Liver (tissue), 9 donors: Measurements from ENCODE around the gene MAP3K21. TPM values are rescaled to one million over a fixed set of nuclear protein-coding genes. Genes with fewer than 3 reads are reported as not detected.

Experiments used
- DNase-seq: peaks from one replicate; pipeline ENCODE4 v3.0.0-alpha.2; 2017; ENCODE audit warnings: low spot score
- H3K27ac ChIP-seq, 2 donors: one replicate each; pipeline ENCODE4 v1.7.0; 2013; ENCODE audit warnings: inconsistent platforms in 2 of 2, low read length in 2 of 2, control low read depth in 1 of 2, low read depth in 1 of 2, mild to moderate bottlenecking in 1 of 2
- H3K27me3 ChIP-seq, 4 donors: one replicate each; pipeline versions ENCODE4 v1.6.1 to v1.7.0; 2013; ENCODE audit warnings: low read length in 3 of 4, inconsistent platforms in 1 of 4, mild to moderate bottlenecking in 1 of 4, moderate library complexity in 1 of 4; ENCODE audit not compliant: control insufficient read depth in 4 of 4, insufficient read depth in 4 of 4
- H3K36me3 ChIP-seq, 4 donors: one replicate each; pipeline versions ENCODE4 v1.6.1 to v1.7.0; 2013; ENCODE audit warnings: low read length in 3 of 4, mild to moderate bottlenecking in 3 of 4, low read depth in 1 of 4, moderate library complexity in 1 of 4; ENCODE audit not compliant: control insufficient read depth in 4 of 4, insufficient read depth in 3 of 4
- H3K4me1 ChIP-seq, 4 donors: one replicate each; pipeline versions ENCODE4 v1.6.1 to v1.7.0; 2013; ENCODE audit warnings: low read length in 3 of 4, mild to moderate bottlenecking in 3 of 4, moderate library complexity in 1 of 4; ENCODE audit not compliant: control insufficient read depth in 4 of 4, insufficient read depth in 4 of 4
- H3K4me3 ChIP-seq, 3 donors: one replicate each; pipeline versions ENCODE4 v1.6.1 to v1.7.0; 2013; ENCODE audit warnings: low read length in 3 of 3, control low read depth in 1 of 3, low read depth in 1 of 3, mild to moderate bottlenecking in 1 of 3
- H3K9ac ChIP-seq, 2 donors: one replicate each; pipeline ENCODE4 v1.7.0; 2013; ENCODE audit warnings: low read length in 2 of 2, mild to moderate bottlenecking in 2 of 2, moderate library complexity in 2 of 2, control low read depth in 1 of 2, low read depth in 1 of 2
- H3K9me3 ChIP-seq, 4 donors: one replicate each; pipeline versions ENCODE4 v1.6.1 to v1.7.0; 2013; ENCODE audit warnings: low read length in 3 of 4; ENCODE audit not compliant: control insufficient read depth in 4 of 4
- ATF3 ChIP-seq: IDR thresholded peaks from 2 replicates; pipeline ENCODE4 v1.6.1; 2016; ENCODE audit warnings: antibody characterized with exemption
- CTCF ChIP-seq: fragments of 150-350 bp; IDR thresholded peaks from 2 replicates; pipeline ENCODE4 v1.5.1; 2017; ENCODE audit warnings: improper control_type of control experiment, low read depth, low read length; ENCODE audit not compliant: missing input control
- EGR1 ChIP-seq, 2 donors: IDR thresholded peaks; 2 replicates each; pipeline ENCODE4 v1.6.1; 2016 to 2018; ENCODE audit warnings: antibody characterized with exemption in 2 of 2, low read depth in 2 of 2
- FOXA1 ChIP-seq: IDR thresholded peaks from 2 replicates; pipeline ENCODE4 v1.6.1; 2016; ENCODE audit warnings: antibody characterized with exemption
- FOXA2 ChIP-seq: IDR thresholded peaks from 2 replicates; pipeline ENCODE4 v1.6.1; 2016; ENCODE audit warnings: antibody characterized with exemption
- GABPA ChIP-seq, 2 donors: IDR thresholded peaks in 1 of 2; conservative IDR thresholded peaks in 1 of 2; 2 replicates each; pipeline ENCODE4 v1.6.1; 2016; ENCODE audit warnings: antibody characterized with exemption in 2 of 2, mild to moderate bottlenecking in 1 of 2, moderate library complexity in 1 of 2
- HNF4A ChIP-seq, 2 donors: conservative IDR thresholded peaks; 2 replicates each; pipeline ENCODE4 v1.6.1; 2016; ENCODE audit warnings: antibody characterized with exemption in 2 of 2, mild to moderate bottlenecking in 2 of 2
- HNF4G ChIP-seq: IDR thresholded peaks from 2 replicates; pipeline ENCODE4 v1.6.1; 2016; ENCODE audit warnings: antibody characterized with exemption
- JUND ChIP-seq, 2 donors: IDR thresholded peaks; 2 replicates each; pipeline ENCODE4 v1.6.1; 2016; ENCODE audit warnings: antibody characterized with exemption in 2 of 2
- MAX ChIP-seq: IDR thresholded peaks from 2 replicates; pipeline ENCODE4 v1.6.1; 2016; ENCODE audit warnings: antibody characterized with exemption
- NR2F2 ChIP-seq: IDR thresholded peaks from 2 replicates; pipeline ENCODE4 v1.6.1; 2016; ENCODE audit warnings: antibody characterized with exemption
- RAD21 ChIP-seq, 2 donors: IDR thresholded peaks; 2 replicates each; pipeline ENCODE4 v1.6.1; 2016; ENCODE audit warnings: antibody characterized with exemption in 2 of 2, mild to moderate bottlenecking in 2 of 2
- REST ChIP-seq: IDR thresholded peaks from 2 replicates; pipeline ENCODE4 v1.6.1; 2016; ENCODE audit warnings: antibody characterized with exemption, mild to moderate bottlenecking
- RXRA ChIP-seq, 2 donors: IDR thresholded peaks; 2 replicates each; pipeline ENCODE4 v1.6.1; 2017 to 2018; ENCODE audit warnings: antibody characterized with exemption in 2 of 2, mild to moderate bottlenecking in 1 of 2
- SP1 ChIP-seq: IDR thresholded peaks from 2 replicates; pipeline ENCODE4 v1.6.1; 2018; ENCODE audit warnings: antibody characterized with exemption, mild to moderate bottlenecking
- TAF1 ChIP-seq: conservative IDR thresholded peaks from 2 replicates; pipeline ENCODE4 v1.6.1; 2016; ENCODE audit warnings: antibody characterized with exemption, mild to moderate bottlenecking
- YY1 ChIP-seq: IDR thresholded peaks from 2 replicates; pipeline ENCODE4 v1.6.1; 2016; ENCODE audit warnings: antibody characterized with exemption, mild to moderate bottlenecking
- ZBTB33 ChIP-seq: IDR thresholded peaks from 2 replicates; pipeline ENCODE4 v1.6.1; 2016; ENCODE audit warnings: antibody characterized with exemption
- WGBS: extraction: QIAGEN DNeasy Blood & Tissue Kit; methylation state at CpG from one replicate; pipeline ENCODE4 v1.1.7; 2013; 5-methylcytosine and 5-hydroxymethylcytosine counted together
- polyA plus RNA-seq, 2 donors: library from polyadenylated mRNA; stranded (reverse) in 1 of 2; unstranded in 1 of 2; fragments of 200-250 nt in 1 of 2; fragments of >200 nt in 1 of 2; fragmentation: Nextera tagmentation in 1 of 2; extraction: Ambion mirVana in 1 of 2; gene quantifications; one replicate each; pipeline versions ENCODE4 v1.2.1 to v1.2.3, GENCODE V29; 2013 to 2015
- total RNA-seq, 2 donors: library from RNA; depleted of rRNA; stranded (reverse); fragments of >200 nt; gene quantifications; one replicate each; pipeline ENCODE4 v1.2.3, GENCODE V29; 2014
- donor health status: healthy.
- donor health status: healthy.
- donor health status: healthy.
- donor health status: healthy.
- donor health status: healthy.

MAP3K21 gene
- total and polyA plus RNA-seq, 4 donors, result 0.51 to 7.3 (median 1.6) TPM

GRCh38 chr1:233336554-233337456 is 9.3 kb downstream of the MAP3K21 start (continued):
- TF ChIP-seq ZBTB33 (no peak), YY1 (no peak)

GRCh38 chr1:233337505-233337904 is 10.0 kb downstream of the MAP3K21 start:
- Histone ChIP-seq H3K9ac (no peak overlapping the region), H3K4me1 (peaks cover 2 to 31% (median 16%) of the 10 kb centered on the region in 4 donors), H3K27me3 (no peaks in the 10 kb centered on the region), H3K4me3 (no peak overlapping the region), H3K27ac (no peak overlapping the region), H3K9me3 (no peaks in the 10 kb centered on the region), H3K36me3 (no peaks in the 10 kb centered on the region)
- no peak for TF ChIP-seq FOXA1
- TF ChIP-seq CTCF, result no peak
- TF ChIP-seq NR2F2, result no peak
- TF ChIP-seq MAX, result no peak
- no peak for TF ChIP-seq HNF4G
- TF ChIP-seq HNF4A (conservative IDR thresholded peaks at IDR 0.05), result no peak
- TF ChIP-seq RAD21 (IDR thresholded peaks at IDR 0.05), result no peak
- TF ChIP-seq TAF1, result no peak
- TF ChIP-seq EGR1 (IDR thresholded peaks at IDR 0.05; ENCODE audit: low read depth in 2 of 2), result no peak
- no peak for TF ChIP-seq JUND (IDR thresholded peaks at IDR 0.05)
- TF ChIP-seq ATF3, result no peak
- TF ChIP-seq REST, result no peak
- no peak for TF ChIP-seq RXRA (IDR thresholded peaks at IDR 0.05)
- TF ChIP-seq YY1, result no peak
- TF ChIP-seq SP1, result no peak
- no peak for TF ChIP-seq ZBTB33
- TF ChIP-seq GABPA (IDR thresholded peaks at IDR 0.05 in 1 of 2, conservative IDR thresholded peaks at IDR 0.05 in 1 of 2), result no peak
- TF ChIP-seq FOXA2, result no peak
- no peak for DNase-seq
- WGBS, result 79% methylated on average over 3 of the region's 3 CpGs
